Esophagus muscularis mucosa (tissue), 4 donors: ENCODE data around the gene UMODL1.

Experiments
- CTCF ChIP-seq, 3 experiments: fragments of 200-600 bp in 2 of 3; fragments of 450-650 bp in 1 of 3; sonication (generic) in 2 of 3; IDR thresholded peaks; one replicate each; pipeline ENCODE4 v1.5.1; 2017 to 2019; ENCODE audit warnings: antibody characterized with exemption in 3 of 3, mild to moderate bottlenecking in 2 of 3, moderate library complexity in 1 of 3
- EP300 ChIP-seq: sonication (generic); formaldehyde crosslinking; IDR thresholded peaks from one replicate; pipeline ENCODE4 v1.6.1; 2017; ENCODE audit warnings: antibody characterized with exemption
- POLR2A ChIP-seq: fragments of 450-650 bp; IDR thresholded peaks from one replicate; pipeline ENCODE4 v1.6.1; 2017; ENCODE audit warnings: antibody characterized with exemption, moderate library complexity, mild to moderate bottlenecking, low read depth
- POLR2AphosphoS5 ChIP-seq, 2 donors: sonication (generic); formaldehyde crosslinking; IDR thresholded peaks; one replicate each; pipeline ENCODE4 v1.6.1; 2017; ENCODE audit warnings: antibody characterized with exemption in 2 of 2

GRCh38 chr21:42117967-42118780 is 47.1 kb downstream of the UMODL1 start:
- no peak for TF ChIP-seq POLR2AphosphoS5 (IDR thresholded peaks at IDR 0.05)
- TF ChIP-seq CTCF (IDR thresholded peaks at IDR 0.05): no peak
- TF ChIP-seq POLR2A: no peak
- TF ChIP-seq EP300: no peak
